GM21717 (cell line): ENCODE results near the gene DGCR2.

Experiments
- ATAC-seq: cut with Tn5 transposase; IDR thresholded peaks from one replicate; pipeline ENCODE4 v1.9.1; 2021; ENCODE audit warnings: mild to moderate bottlenecking, moderate library complexity; ENCODE audit not compliant: unreplicated experiment

The DGCR2 gene

DNA sequence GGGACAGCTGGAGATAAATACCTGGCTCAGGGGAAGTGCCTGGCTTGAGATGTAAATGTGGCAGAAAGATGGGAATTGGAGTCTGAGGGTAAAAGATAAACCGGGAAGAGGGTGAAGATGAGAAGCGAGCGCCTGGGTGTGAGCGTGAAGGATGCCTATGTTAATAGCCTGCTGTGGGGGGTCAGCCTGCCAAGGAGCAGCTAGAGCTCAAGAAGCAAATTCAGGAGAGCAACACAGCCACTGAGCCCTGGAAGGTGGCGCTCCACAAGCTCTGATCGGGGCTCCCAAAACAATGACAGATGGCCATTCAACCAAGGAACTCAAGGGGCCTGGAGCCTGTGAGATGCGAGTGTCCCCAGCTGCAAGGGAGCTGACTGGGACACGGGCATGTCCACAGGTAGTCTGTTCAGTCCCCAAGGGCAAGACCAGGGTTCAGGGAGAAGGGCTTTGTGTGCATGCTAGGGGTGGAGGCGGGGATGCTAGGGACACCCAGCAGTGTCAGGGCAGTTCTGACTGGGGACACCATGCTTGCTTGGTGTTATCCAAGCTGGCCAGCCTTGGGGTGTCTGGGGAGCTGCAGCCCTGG, 25.1 kb upstream of the DGCR2 start:
- ATAC-seq, result no peak

DNA sequence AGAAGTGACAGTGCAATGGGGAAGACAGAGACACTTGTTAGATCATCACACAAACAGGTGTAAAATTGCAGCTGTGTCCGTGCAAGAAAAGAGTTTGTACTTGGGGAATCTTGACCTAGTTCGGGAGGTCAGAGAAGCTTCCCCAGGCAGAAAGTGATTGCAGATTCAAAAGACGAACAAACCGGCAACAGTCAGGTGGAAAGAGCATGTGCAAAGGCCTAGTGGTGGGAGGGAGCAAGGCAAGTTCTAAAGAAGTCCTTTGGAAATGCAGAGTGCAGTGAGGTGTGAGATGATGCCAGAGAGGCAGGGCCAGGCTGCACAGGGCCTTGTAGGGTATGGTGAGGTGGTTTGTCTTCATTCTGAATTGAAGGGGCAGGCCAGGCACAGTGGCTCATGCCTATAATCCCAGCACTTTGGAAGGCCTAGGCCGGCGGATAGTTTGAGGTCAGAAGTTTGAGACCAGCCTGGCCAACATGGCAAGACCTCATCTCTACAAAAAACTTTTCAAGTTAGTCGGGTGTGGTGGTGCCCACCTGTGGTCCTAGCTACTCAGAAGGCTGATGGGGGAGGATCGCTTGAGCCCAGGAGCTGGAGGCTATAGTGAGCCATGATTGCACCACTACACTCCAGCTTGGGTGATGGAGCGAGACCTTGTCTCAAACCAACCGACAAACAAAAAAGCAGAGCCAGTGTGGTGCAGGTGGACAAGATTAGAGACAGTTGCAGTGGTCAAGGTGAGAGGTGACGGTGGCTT, 24.2 kb upstream of the DGCR2 start:
- ATAC-seq, result no peak

- peak; percentile 17 for ATAC-seq
These were observed 21.8 kb upstream of the DGCR2 start for GRCh38 chr22:19143967-19144400.

DNA sequence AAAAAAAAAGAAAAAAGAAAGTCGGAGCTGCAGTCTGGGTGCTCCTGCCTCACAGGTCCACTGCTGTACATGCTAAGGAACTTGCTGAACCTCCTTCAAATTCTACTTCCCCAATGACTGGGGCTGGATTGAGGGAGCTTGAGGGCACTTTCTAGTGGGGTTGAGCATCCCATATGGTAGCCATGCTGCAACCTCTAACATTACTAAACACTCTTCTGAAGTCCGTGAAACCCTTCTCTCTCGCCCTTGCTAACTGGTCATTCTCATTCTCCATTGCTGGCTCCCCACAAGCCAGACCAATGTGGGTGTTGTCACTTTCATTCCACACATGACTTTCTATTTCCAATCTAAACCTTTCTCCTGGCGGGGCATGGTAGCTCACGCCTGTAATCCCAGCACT, 21.0 kb upstream of the DGCR2 start:
- no peak for ATAC-seq

DNA sequence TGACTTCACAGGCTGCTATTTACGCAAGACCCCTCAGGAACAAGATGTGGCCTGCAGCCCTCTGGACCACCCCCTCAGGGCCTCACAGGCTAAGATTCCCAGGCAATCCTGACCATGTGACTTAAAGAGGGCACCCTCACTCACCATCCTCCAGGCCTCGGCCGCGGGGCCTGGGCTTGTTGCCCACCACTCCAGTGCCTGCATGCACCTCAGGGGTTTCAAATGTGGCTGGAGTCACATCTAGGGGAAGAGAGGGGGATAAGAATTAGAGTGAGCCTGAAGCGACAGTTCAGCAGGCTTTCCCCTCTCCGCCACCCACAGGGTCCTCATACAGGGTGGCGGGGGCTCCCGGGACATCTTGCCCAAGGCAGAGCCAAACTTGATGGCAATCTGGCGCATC, 20.2 kb upstream of the DGCR2 start:
- ATAC-seq, result no peak

DNA sequence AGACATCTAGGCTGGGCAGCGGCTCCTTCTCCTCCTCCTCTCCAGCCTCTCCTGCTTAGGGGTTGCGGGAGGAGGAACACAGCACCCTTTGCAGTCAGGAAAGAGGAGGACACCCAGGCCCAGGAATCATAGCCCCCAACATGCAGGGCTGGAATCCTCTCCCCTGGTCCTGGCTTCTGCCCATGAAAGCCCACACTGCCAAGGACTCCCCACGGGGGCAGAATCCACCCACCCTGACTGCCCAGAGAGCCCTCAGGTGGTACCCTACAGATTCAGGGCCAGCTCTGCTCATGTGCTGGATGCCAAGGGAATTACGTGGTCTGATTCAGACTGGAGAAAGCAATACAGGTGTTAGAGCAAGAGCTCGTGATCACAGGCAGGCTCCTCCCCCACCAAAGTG, 17.8 kb upstream of the DGCR2 start:
- ATAC-seq, result no peak

GRCh38 chr22:19139001-19139356, 16.8 kb upstream of the DGCR2 start:
- ATAC-seq, result no peak

GRCh38 chr22:19138217-19139000, 16.2 kb upstream of the DGCR2 start:
- no peak for ATAC-seq

- no peak for ATAC-seq
These were observed 15.4 kb upstream of the DGCR2 start for GRCh38 chr22:19137384-19138216.

GRCh38 chr22:19136915-19137314, 14.7 kb upstream of the DGCR2 start:
- ATAC-seq, result no peak

DNA sequence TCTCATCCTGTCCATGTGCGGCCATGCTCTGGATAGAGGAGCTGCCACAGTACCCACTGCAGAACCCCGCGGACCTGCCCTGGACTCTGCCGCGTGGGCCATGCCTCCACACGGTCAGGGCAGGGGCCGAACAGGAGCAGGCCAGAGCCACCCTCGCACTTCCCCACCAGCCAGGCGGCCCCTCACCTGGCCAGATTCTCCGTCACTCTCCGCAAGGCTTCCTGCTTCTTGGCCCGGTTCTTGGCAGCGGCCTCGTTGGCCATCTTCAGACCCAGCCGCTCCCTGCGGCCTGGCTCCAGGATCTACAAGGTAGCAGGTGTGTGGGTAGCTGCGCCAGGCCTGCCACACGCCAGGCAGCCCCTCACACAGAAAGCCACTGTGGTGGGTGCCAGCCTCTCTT, 12.7 kb upstream of the DGCR2 start:
- no peak for ATAC-seq

DNA sequence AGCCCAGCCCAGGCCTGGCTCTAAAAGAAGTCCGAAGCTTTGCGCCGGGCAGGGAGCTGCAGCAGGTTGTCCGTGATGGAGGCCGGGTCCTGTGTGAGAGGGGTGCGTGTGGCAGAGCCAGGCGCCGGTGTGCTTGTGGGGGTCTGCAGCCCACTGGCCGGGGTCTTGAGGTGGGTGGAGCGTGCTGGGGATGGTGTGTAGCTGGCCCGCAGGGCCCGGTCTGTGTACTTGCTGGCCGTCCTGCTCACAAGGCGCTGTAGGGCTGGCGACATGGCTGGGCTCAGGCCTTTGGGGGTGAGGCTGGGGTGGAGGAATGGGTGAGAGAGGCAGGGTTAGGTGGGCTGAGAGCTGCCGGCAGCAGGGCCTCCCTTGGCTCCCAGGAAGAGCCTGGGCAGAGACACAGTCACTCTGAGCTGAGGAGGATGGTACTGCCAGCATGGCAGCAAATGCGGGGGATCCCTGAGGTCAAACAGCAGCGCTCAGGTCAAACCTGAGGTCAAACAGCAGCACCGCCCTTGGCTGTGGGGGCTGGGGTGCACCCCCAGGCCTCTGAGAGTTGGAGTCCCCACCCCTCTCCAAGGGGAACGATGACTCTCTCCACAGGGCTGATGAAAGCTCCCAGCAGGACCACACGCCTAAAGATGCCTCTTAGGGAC, 12.1 kb upstream of the DGCR2 start:
- ATAC-seq, result no peak

GRCh38 chr22:19133561-19133960, 11.3 kb upstream of the DGCR2 start:
- ATAC-seq, result no peak

DNA sequence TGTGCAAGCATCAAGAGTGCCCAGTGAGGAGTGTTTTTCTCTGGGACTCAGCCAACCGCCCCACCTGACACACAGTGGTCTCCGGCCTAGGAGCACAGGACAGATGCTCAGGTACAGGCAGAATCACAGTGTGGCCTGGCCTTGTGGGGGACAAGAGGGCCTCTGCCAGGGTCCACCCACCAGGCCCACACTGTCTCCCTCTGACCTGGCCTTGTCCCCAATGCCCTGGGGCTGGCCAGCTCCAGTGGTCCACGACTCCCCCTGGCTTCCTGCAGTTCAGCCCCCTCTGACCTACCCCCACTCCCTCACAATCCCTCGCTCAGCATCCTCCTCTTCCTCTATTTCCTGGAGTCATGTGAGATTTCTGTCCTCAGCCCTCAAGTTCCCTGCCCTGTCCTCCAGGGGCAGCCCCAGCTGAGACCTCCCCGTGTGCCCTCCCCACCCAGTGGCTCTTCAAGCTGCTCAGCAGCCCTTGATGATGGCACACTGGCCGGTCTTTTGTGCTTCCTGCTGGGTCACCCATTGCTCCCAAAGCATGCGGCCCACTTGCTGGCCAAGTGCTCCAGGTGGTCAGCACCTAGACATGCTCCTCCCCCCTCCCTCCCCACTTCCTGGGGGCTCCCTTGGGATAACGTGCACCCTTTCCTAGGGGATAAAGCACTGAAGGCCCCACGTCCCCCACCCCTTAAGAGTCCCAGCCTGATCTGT, 10.6 kb upstream of the DGCR2 start:
- ATAC-seq, result no peak

GRCh38 chr22:19132153-19132552, 9.9 kb upstream of the DGCR2 start:
- no peak for ATAC-seq

- ATAC-seq, result no peak
These were observed 9.4 kb upstream of the DGCR2 start for GRCh38 chr22:19131685-19132015.

DNA sequence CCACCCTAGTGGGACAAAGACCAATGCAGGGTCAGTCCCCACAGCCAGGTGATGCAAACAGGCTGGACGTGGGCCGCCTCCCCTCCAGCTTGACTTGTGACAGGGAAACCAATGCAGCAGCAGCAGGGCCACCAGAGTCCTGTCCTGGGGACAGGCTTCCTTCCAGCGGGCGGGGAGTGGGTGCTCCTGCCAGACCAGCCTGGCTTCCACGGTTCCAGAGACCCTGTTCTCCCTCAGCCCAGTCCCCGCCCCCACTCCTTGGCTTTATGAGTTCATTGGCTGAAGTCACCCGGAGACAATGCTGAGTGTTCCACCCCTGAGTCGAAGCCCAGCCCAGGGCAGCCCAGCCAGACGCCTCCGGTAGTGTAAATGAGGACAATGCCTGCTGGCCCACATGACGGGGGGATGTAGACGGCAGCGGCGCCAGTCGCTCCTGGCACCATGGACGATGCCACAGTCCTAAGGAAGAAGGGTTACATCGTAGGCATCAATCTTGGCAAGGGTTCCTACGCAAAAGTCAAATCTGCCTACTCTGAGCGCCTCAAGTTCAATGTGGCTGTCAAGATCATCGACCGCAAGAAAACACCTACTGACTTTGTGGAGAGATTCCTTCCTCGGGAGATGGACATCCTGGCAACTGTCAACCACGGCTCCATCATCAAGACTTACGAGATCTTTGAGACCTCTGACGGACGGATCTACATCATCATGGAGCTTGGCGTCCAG, 8.9 kb upstream of the DGCR2 start, which contains the start of gene TSSK2:
Gene TSSK2 (plus strand): TSS at position 350 of the 726 bp plus-strand sequence. CDS start 92 bp downstream, at position 442.
- ATAC-seq, result no peak

GRCh38 chr22:19129871-19130270, 7.7 kb upstream of the DGCR2 start:
- ATAC-seq, result no peak

DNA sequence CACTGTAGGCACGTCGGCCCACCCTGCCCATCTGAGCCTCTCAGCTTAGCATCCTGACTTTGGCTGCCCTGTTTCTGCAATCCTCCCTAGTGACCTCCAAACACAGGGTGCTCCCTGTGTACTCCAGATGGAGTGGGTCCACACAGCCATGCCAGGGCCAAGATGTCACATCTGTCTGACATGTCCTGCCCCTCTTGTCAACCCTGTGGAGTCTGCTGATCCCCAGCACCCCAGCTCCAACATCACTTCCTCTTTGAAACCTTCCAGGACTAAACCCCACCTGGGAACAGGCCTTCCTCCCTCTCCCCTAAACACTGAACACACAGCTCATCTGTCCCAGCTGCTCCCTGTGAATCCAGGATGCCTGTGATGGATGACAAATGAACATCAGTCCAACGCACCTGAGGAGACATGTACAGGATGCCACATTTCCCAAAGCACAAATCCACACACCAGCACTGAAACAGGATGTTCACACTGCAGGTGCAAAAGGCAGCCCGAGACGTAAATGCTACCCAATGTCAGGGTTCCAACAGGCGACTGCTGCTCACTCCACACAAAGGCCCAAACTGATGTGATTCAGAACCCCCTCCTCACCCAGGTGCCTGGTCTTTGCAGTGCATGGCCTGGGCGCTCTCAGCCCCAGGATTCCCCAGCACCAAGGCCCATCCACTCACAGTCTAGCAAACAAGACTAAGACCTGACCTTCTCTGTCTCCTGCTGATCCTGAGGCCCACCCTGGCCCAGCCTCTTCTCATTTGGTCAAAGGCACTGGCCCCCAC, 6.9 kb upstream of the DGCR2 start:
- ATAC-seq, result no peak
